Raji (cell line): Measurements from ENCODE around the gene KRTAP10-8.
"Not testable (repeated sequence)": the region's sequence is repeated elsewhere in the genome, so short reads cannot be mapped to it uniquely, and the experiment has no call there.

Experiments
- POLR2A ChIP-seq: IDR thresholded peaks from 2 replicates; pipeline ENCODE4 v1.6.1; 2011; ENCODE audit warnings: low read depth, low read length, control low read depth; ENCODE audit not compliant: insufficient read depth

KRTAP10-8 gene

DNA sequence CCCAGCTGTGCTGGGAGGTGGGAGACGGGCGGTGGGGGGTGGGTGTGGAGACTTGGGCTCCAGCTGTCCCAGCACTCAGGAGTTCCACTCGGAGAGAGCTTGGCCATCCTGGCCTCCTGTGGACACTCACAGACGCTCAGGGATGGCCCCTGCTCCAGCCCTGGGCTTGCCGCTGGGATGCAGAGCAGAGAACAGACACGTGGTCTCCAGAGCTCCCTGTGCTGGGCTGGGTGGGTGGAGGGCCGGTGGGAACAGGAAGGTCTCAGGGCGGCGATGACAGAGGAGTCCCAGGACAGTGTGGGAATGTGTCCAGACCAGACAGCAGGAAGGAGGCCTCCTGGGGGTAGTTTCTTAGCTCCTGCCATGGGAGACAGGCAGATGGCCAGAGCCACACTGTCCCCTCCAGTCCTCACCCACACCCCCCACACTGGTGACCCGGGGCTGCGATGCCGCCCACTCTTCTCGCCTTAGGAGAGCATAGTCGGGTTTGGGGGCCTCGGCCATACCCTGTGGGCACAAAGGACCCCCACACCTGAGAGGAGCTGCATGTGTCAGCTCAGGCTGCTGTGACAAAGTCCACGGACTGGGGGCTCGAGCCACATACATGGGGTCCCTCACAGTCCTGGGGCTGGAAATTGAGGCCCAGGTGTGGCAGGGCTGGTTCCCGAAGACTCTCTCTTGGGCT, 17.0 kb downstream of the KRTAP10-8 start:
- TF ChIP-seq POLR2A, result no peak

DNA sequence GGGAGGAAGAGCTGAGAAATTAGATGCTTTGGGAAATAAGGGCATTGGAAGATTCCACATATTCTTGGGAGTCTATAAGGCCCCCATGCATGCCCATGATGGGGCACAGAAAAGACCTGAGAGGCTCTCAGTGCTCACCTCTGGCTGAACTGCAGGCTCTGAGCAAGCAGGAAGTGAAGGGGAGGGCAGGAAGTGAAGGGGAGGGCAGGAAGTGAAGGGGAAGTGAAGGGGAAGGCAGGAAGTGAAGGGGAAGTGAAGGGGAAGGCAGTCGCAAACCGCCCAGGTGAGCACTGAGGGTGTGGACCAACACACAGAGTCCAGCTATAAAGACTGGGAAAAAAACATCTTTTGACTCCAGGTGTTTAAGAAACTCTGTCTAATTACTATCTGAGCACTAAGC, 18.6 kb downstream of the KRTAP10-8 start:
- no peak for TF ChIP-seq POLR2A

DNA sequence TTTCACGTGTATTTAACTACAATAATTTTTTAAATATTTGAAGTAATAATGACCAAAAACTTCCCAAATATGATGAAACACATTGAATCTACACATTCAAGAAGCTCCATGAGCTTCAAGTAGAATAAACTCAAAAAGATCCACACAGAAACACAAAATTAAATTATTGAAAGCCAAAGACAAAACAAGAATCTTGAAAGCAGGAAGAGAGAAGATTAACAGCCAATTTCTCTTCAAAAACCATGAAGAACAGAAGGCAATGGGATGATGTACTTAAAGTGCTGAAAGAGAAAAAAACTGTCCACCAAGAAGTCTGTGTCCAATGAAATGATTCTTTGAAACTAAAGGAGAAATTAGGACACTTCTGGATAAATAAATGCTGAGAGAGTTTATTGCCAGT, 20.2 kb downstream of the KRTAP10-8 start:
- TF ChIP-seq POLR2A, result no peak

DNA sequence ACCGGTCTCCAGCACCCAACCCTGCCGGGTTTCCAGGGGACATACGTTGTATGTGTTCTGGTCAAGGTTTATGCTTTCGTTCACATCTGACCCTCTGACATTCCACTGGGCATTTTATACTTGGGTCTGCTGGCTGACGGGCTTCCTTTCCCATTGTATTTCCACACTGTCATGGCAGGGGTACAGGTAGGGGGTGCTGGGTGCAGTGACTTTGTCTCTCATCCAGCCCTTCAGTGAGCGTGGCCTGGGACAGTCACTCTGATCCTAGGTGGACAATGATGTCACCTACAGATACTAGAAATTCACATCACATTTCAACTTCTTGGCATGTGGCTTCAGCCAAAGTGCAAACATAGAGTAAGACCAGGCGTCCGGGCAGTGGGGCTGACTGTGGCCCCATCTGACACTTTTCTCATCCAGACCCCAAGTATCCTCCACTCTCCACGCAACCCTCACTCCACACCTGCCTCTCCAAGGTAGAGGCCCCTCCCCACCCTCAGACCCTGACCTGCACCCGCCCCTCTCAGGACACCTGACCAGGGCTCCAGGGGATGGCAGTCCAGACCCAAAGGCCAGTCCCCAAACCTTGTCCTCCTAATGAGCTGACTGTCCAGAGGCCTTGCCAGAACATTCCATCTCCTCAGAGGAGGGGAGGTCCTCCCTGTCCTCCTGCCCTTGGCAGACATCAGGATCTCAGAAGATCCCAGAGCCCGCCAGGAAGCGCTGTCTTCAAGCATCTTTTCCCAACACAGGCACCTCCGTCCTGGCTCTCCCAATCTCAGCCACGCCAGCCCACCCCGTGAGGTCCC, 24.5 kb downstream of the KRTAP10-8 start:
- no peak for TF ChIP-seq POLR2A

DNA sequence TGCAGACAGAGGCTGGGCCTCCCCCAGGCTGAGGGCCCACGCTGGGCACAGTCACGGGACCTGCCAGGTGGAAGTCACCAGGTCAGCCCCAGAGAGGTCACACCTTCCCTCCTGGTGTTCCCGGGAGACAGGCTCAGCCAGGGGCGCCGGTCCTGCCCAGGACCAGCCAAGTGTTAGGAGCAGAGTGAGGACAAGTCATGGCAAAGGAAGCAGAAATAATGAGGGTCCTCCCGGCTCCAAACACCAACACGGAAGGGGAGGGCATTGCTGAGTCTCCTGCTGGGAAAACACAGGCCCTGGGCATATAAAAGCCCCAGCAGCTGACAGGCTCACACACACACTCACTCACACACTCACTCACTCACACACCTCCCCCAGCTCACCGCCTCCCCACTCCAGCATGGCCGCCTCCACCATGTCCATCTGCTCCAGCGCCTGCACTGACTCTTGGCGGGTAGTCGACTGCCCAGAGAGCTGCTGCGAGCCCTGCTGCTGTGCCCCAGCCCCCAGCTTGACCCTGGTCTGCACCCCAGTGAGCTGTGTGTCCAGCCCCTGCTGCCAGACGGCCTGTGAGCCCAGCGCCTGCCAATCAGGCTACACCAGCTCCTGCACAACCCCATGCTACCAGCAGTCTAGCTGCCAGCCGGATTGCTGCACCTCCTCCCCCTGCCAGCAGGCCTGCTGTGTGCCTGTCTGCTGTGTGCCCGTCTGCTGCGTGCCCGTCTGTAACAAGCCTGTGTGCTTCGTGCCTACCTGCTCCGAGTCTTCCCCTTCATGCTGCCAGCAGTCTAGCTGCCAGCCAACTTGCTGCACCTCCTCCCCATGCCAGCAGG, 25.4 kb downstream of the KRTAP10-8 start, which contains the start of gene KRTAP10-10:
Gene KRTAP10-10, plus strand, starts transcription at position 339 of the 833 bp plus-strand sequence. Its CDS starts 62 bp downstream, at position 401.
- TF ChIP-seq POLR2A, result no peak

DNA sequence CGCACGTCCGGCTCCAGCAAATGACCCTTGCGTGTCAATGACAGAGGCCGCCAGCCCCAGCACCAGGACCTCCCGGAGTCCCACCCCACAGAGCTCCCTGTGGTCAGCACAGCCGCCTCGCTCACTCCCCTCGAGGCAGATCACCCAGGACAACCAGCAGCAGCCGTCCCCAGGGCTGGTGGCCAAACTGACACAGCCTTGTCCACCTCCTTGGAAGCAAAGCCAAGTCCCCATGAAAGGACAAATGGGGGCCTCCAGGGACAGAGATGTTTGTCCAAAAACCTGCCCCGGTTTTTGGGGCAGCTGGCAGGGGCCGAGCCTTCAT, 27.4 kb downstream of the KRTAP10-8 start:
- TF ChIP-seq POLR2A, result no peak

DNA sequence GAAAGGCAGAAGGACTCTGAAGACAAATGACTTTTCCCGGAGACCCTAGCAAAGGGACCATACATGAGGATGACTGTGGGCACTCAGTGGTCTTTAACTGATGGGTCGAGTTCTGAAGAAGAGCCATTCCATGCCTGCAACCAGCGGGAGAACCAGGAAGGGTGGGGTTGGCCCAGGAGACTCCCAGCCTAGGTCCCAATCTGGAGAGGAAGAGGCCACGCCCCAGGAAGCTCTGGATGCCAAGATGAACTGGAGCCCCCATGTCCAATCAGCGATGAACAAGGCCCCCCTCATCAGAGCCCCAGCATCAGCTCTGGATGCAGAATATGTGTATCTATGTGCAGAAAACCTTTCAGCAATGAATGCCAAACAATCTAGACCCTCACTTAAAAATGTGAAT, 28.9 kb downstream of the KRTAP10-8 start:
- no peak for TF ChIP-seq POLR2A

DNA sequence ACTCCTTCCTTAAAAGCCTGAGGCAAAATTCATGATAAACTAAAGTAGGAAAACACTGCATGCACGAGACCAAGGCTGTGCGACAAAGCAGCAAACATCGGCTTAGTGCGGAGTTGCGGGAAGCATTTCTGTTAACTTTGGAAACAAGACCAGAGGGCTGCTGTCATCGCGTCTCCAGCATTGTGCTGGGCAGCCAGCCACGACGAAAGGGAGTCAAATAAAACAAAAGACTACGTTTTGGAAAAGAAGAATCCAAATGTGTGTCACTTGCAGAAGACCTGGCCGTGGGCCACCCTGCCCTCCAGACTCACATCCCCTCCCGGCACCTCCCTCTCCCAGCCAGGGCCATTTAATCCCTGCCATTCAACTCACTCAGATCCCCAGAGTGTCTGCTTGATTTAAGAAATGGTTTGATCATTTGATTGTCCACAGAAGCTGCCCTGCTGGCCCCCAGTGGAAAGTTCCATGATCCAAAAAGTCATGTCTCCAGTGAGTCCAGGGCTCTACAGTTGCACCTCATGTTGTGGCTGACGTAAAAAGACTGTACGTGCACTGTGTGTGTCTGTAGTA, 31.9 kb downstream of the KRTAP10-8 start:
- TF ChIP-seq POLR2A, result no peak

DNA sequence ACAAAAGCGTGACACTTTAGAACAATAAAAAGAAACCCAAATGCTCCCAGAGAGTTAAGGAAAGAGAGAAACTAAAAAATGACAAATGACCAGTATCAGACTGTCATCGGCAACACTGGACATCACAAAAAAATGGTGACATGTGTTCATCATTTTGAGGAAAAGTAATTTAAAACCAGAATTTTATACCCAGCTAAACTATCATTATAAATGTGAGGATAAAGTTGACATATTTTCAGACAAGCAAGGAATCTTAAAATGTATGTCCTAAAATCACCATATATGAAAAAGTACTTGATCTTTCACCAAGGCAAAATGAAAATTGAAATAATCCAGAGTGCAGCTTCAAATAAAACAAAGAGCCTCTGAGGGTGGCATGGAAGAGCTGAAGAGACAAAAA, 33.0 kb downstream of the KRTAP10-8 start:
- no peak for TF ChIP-seq POLR2A

DNA sequence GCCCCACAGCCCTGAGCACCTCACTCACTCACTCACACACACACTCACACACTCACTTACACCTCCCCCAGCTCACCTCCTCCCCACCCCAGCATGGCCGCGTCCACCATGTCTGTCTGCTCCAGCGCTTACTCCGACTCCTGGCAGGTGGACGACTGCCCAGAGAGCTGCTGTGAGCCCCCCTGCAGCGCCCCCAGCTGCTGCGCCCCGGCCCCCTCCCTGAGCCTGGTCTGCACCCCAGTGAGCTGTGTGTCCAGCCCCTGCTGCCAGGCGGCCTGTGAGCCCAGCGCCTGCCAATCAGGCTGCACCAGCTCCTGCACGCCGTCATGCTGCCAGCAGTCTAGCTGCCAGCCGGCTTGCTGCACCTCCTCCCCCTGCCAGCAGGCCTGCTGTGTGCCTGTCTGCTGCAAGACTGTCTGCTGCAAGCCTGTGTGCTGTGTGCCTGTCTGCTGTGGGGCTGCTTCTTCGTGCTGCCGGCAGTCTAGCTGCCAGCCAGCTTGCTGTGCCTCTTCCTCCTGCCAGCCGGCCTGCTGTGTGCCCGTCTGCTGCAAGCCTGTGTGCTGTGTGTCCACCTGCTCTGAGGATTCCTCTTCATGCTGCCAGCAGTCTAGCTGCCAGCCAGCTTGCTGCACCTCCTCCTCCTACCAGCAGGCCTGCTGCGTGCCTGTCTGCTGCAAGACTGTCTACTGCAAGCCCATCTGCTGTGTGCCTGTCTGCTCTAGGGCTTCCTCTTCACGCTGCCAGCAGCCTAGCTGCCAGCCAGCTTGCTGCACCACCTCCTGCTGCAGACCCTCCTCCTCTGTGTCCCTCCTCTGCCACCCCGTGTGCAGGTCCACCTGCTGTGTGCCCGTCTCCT, 34.7 kb downstream of the KRTAP10-8 start, which contains the start of gene KRTAP10-11:
Gene KRTAP10-11, plus strand, starts transcription at position 49 of the 856 bp plus-strand sequence. Its CDS starts 45 bp downstream, at position 94.
- not testable (repeated sequence) for TF ChIP-seq POLR2A

DNA sequence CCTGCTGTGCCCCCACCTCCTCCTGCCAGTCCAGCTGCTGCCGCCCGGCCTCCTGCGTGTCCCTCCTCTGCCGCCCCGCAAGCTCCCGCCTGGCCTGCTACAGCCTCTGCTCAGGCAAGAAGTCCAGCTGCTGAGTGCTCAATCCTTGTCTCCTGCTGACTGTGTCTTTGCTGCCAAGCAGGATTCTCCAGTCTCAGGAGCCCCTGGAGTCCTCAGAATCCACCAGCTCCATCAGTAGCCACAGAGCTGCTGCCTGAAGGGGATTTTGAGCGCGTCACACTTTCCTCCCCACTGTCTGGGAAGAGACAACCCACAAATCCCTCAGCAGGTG, 35.3 kb downstream of the KRTAP10-8 start:
- no peak for TF ChIP-seq POLR2A

DNA sequence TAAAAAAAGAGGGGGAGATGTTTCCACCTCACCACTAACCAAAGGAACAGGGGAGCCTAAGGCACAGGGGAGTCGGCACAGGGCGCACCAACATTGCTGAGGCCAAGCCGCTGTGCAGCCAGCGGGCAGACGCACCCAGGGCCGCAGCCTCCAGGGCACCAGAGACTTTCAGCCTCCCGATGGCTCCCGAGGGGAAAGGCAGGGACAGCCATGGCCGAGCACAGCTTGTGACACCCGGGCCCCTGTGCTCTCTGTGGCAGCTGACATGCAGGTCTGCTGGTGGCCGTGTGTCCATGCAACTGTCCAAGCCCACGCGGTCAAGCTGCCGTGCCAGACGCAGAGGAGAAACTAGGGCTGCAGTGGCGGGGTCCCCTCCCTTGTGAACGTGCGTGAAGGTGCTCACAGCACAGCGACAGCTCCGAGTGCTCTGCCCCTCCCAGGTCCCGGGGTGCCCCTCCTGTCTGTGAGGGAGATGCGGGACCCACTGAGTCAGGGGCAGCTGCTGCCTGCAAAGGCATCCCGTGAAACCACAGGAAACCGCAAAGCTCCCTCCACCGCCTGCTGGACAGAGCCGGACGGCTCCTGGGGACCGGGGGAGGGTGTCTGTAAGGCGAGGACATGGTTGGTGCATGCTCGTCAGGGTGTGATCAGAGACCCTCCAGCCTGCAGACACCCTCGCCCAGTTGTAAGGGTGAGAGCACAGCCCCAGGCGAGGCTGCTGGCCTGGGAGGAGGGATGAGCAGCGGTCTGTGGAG, 36.9 kb downstream of the KRTAP10-8 start:
- no peak for TF ChIP-seq POLR2A

DNA sequence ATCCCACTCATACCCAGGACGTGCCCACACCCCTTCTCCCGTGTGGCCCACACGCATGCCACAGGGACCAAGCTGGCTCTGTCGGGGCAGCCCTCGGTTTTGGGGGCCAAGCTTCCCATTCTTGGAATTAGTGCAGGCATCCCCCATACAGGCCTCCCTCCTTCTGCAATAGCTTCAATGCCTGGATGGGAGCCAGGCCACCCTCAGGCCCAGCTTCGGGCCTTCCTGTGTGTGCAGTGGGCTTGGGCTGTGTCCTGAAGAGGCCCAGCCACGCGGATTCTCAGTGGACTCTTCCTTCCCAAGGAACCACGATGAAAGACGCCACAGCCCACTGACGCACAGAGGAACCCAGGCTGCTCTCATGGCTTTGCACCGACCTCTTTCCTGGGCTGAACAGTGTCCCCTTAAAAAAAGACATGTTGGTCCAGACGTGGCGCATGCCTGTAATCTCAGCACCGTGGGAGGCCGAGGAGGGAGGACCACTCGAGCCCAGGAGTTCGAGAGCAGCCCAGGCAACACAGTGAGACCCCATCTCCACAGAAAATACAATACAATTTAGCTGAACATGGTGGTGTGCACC, 37.7 kb downstream of the KRTAP10-8 start:
- TF ChIP-seq POLR2A, result no peak
